ENCODE measurements around the gene TUT1. TPM values are rescaled to one million over a fixed set of nuclear protein-coding genes. Genes with fewer than 3 reads are reported as not detected.

The TUT1 gene
- total and polyA plus RNA-seq, 3 donors from 2014 or later: 24.3 to 30.0 (median 25.0) TPM

GRCh38 chr11:62610403-62610802 is 19.1 kb upstream of the TUT1 start:
- Histone ChIP-seq H3K36me3 (ENCODE audit: low read depth, missing control alignments) (no peaks in the 10 kb centered on the region), H3K4me1 (peaks cover 24% of the 10 kb centered on the region), H3K4me3 (no peak overlapping the region), H3K9me3 (no peaks in the 10 kb centered on the region), H3K27me3 (no peaks in the 10 kb centered on the region), H3K27ac (peak overlapping the region in 1 of 2 donors; percentile 94)
- 67 to 75% methylated on average over 6 of the region's 6 CpGs for WGBS, 2 donors
- intact Hi-C loops (cut with DNase I; ENCODE audit: low total_unique reads): no loop called here
- DNase-seq: no peak
- no peak for TF ChIP-seq CTCF (IDR thresholded peaks at IDR 0.05)
- TF ChIP-seq POLR2A (IDR thresholded peaks at IDR 0.05): no peak

- no peaks in the 10 kb centered on the region for H3K36me3 ChIP-seq (ENCODE audit: low read depth, missing control alignments)
- peaks cover 29% of the 10 kb centered on the region for H3K4me1 ChIP-seq
- no peak for DNase-seq
- 88 to 92% methylated on average over 12 of the region's 12 CpGs for WGBS, 2 donors
- H3K4me3 ChIP-seq: no peak overlapping the region
- intact Hi-C loops (cut with DNase I; ENCODE audit: low total_unique reads): no loop called here
- TF ChIP-seq CTCF (IDR thresholded peaks at IDR 0.05): no peak
- no peak for TF ChIP-seq POLR2A (IDR thresholded peaks at IDR 0.05)
- H3K27ac ChIP-seq: no peak overlapping the region
- H3K9me3 ChIP-seq: no peaks in the 10 kb centered on the region
- no peaks in the 10 kb centered on the region for H3K27me3 ChIP-seq
Observed at GRCh38 chr11:62608776-62609175, 17.5 kb upstream of the TUT1 start.

GRCh38 chr11:62607714-62608113 is 16.4 kb upstream of the TUT1 start:
- H3K9me3 ChIP-seq: no peaks in the 10 kb centered on the region
- no peaks in the 10 kb centered on the region for H3K27me3 ChIP-seq
- no peaks in the 10 kb centered on the region for H3K36me3 ChIP-seq (ENCODE audit: low read depth, missing control alignments)
- TF ChIP-seq CTCF (IDR thresholded peaks at IDR 0.05) (no peak), POLR2A (IDR thresholded peaks at IDR 0.05) (no peak)
- H3K4me1 ChIP-seq: peaks cover 27% of the 10 kb centered on the region
- intact Hi-C loops (cut with DNase I; ENCODE audit: low total_unique reads): no loop called here
- H3K4me3 ChIP-seq: no peak overlapping the region
- no peak for DNase-seq
- H3K27ac ChIP-seq: no peak overlapping the region
- 89 to 97% methylated on average over 3 to 4 of the region's 4 CpGs for WGBS, 2 donors

GRCh38 chr11:62605902-62606301 is 14.6 kb upstream of the TUT1 start:
- Histone ChIP-seq H3K4me1 (peaks cover 20% of the 10 kb centered on the region), H3K4me3 (no peak overlapping the region), H3K27ac (no peak overlapping the region), H3K27me3 (no peaks in the 10 kb centered on the region), H3K36me3 (ENCODE audit: low read depth, missing control alignments) (no peaks in the 10 kb centered on the region), H3K9me3 (no peaks in the 10 kb centered on the region)
- TF ChIP-seq CTCF (IDR thresholded peaks at IDR 0.05): no peak
- TF ChIP-seq POLR2A (IDR thresholded peaks at IDR 0.05): no peak
- DNase-seq: no peak
- WGBS, 2 donors: 92 to 93% methylated on average over 15 of the region's 15 CpGs
- intact Hi-C loops (cut with DNase I; ENCODE audit: low total_unique reads): no loop called here

- no peaks in the 10 kb centered on the region for H3K27me3 ChIP-seq
- WGBS, 2 donors: 90 to 91% methylated on average over 4 to 6 of the region's 6 CpGs
- intact Hi-C loops (cut with DNase I; ENCODE audit: low total_unique reads): no loop called here
- no peak overlapping the region for H3K4me3 ChIP-seq
- DNase-seq: no peak
- no peak overlapping the region for H3K27ac ChIP-seq
- H3K36me3 ChIP-seq (ENCODE audit: low read depth, missing control alignments): no peaks in the 10 kb centered on the region
- H3K9me3 ChIP-seq: no peaks in the 10 kb centered on the region
- H3K4me1 ChIP-seq: peaks cover 17% of the 10 kb centered on the region
- TF ChIP-seq CTCF (IDR thresholded peaks at IDR 0.05) (no peak), POLR2A (IDR thresholded peaks at IDR 0.05) (no peak)
Observed at GRCh38 chr11:62605467-62605866, 14.1 kb upstream of the TUT1 start.

Data from testis (tissue), 3 donors.